Calu3 (cell line): ENCODE data around the gene ALDOB. TPM values are rescaled to one million over a fixed set of nuclear protein-coding genes. Genes with fewer than 3 reads are reported as not detected.

ENCODE experiments used
- BruUV-seq: library from RNA; stranded (reverse); fragments of 400-500 nt; replicated peaks from 2 replicates; lab custom pipeline; 2021; lab: Mats Ljungman, UMichigan
- CTCF ChIA-PET: fragments of 300-600 bp; sonication (Branson Sonifier 250); formaldehyde crosslinking; loops from one replicate; lab custom pipeline; 2022; ENCODE audit warnings: antibody characterized with exemption; lab: Charles Lee
- DNase-seq: peaks from one replicate; pipeline ENCODE4 v3.0.0; 2022
- H3K27ac Mint-ChIP-seq: one replicate; pipeline ENCODE4 v1.8.0; 2022; ENCODE audit warnings: mixed read lengths; ENCODE audit not compliant: unreplicated experiment
- H3K27me3 Mint-ChIP-seq: one replicate; pipeline ENCODE4 v1.8.0; 2022; ENCODE audit warnings: mixed read lengths; ENCODE audit not compliant: unreplicated experiment
- H3K36me3 Mint-ChIP-seq: one replicate; pipeline ENCODE4 v1.8.0; 2022; ENCODE audit warnings: mild to moderate bottlenecking, moderate library complexity, mixed read lengths; ENCODE audit not compliant: insufficient read depth, unreplicated experiment
- H3K4me1 Mint-ChIP-seq: one replicate; pipeline ENCODE4 v1.8.0; 2022; ENCODE audit warnings: mild to moderate bottlenecking, low read depth, mixed read lengths; ENCODE audit not compliant: unreplicated experiment
- H3K4me3 Mint-ChIP-seq: one replicate; pipeline ENCODE4 v1.8.0; 2022; ENCODE audit warnings: mild to moderate bottlenecking, low read depth, moderate library complexity, mixed read lengths; ENCODE audit not compliant: unreplicated experiment
- H3K9me3 Mint-ChIP-seq: one replicate; pipeline ENCODE4 v1.8.0; 2022; ENCODE audit warnings: low read depth, mixed read lengths; ENCODE audit not compliant: unreplicated experiment
- CTCF ChIP-seq: fragments of 200-600 bp; IDR thresholded peaks from one replicate; pipeline ENCODE4 v1.8.0; 2022; ENCODE audit warnings: antibody characterized with exemption; ENCODE audit not compliant: unreplicated experiment
- intact Hi-C: fragments of 100-400 bp; cut with micrococcal nuclease; formaldehyde crosslinking; loops from one replicate; pipeline ENCODE4 v1.10.0; 2022; ENCODE audit not compliant: unreplicated experiment
- total RNA-seq: library from RNA; stranded (reverse); gene quantifications from 2 replicates; pipeline ENCODE4 v1.2.3, GENCODE V29; 2022

The ALDOB gene
- total RNA-seq, 1 experiment from 2014 or later = 7.4 TPM

- Mint-ChIP-seq H3K27me3 (no peaks in the 10 kb centered on the region), H3K36me3 (no peaks in the 10 kb centered on the region), H3K4me1 (no peaks in the 10 kb centered on the region), H3K4me3 (no peak overlapping the region), H3K9me3 (no peaks in the 10 kb centered on the region), H3K27ac (no peak overlapping the region)
- intact Hi-C loops = no loop called here
- CTCF ChIA-PET = no interaction called here
- no TSS peak for BruUV-seq
- TF ChIP-seq CTCF = no peak
- DNase-seq = no peak
Observed at GRCh38 chr9:101470021-101470420, 34.4 kb upstream of the ALDOB start.

GRCh38 chr9:101469026-101469425 lies 33.5 kb upstream of the ALDOB start:
- no TSS peak for BruUV-seq
- DNase-seq = no peak
- CTCF ChIA-PET = no interaction called here
- Mint-ChIP-seq H3K9me3 (no peaks in the 10 kb centered on the region), H3K36me3 (no peaks in the 10 kb centered on the region), H3K4me1 (no peaks in the 10 kb centered on the region), H3K4me3 (no peak overlapping the region), H3K27me3 (no peaks in the 10 kb centered on the region), H3K27ac (no peak overlapping the region)
- intact Hi-C loops = no loop called here
- no peak for TF ChIP-seq CTCF

GRCh38 chr9:101468116-101468515 lies 32.5 kb upstream of the ALDOB start:
- intact Hi-C loops = no loop called here
- CTCF ChIA-PET = interaction anchor here (1.3 kb wide), 1 partner anchor 66 kb away, joined by 3 read pairs; the partner anchor contains the start of gene RNF20
- Mint-ChIP-seq H3K36me3 (no peaks in the 10 kb centered on the region), H3K4me1 (peaks cover 2% of the 10 kb centered on the region), H3K4me3 (no peak overlapping the region), H3K9me3 (no peaks in the 10 kb centered on the region), H3K27ac (no peak overlapping the region), H3K27me3 (no peaks in the 10 kb centered on the region)
- TF ChIP-seq CTCF = no peak
- no peak for DNase-seq
- BruUV-seq = no TSS peak

GRCh38 chr9:101467690-101468089 lies 32.1 kb upstream of the ALDOB start:
- no peak for DNase-seq
- intact Hi-C loops = no loop called here
- Mint-ChIP-seq H3K27ac (no peak overlapping the region), H3K9me3 (no peaks in the 10 kb centered on the region), H3K36me3 (no peaks in the 10 kb centered on the region), H3K4me1 (peaks cover 7% of the 10 kb centered on the region), H3K27me3 (no peaks in the 10 kb centered on the region), H3K4me3 (no peak overlapping the region)
- no peak for TF ChIP-seq CTCF
- CTCF ChIA-PET = interaction anchor here (0.7 to 1.3 kb wide), 2 partner anchors 12 to 66 kb away, joined by 3 read pairs; partner anchors contain the start of gene RNF20
- no TSS peak for BruUV-seq
